Keratinocyte (primary cell): ENCODE measurements around the gene TCAF2. TPM values are rescaled to one million over a fixed set of nuclear protein-coding genes. Genes with fewer than 3 reads are reported as not detected.
"Not testable (repeated sequence)": the region's sequence is repeated elsewhere in the genome, so short reads cannot be mapped to it uniquely, and the experiment has no call there.

Experiments used
- DNase-seq: peaks from one replicate; pipeline ENCODE4 v3.0.0-alpha.2; 2011; ENCODE audit warnings: low read depth, missing footprints, low spot score
- FAIRE-seq: peaks from 2 replicates; lab custom pipeline; 2011; peaks lifted over from hg19 to GRCh38; lab: Jason Lieb, UNC
- H2AFZ ChIP-seq: 2 replicates; pipeline ENCODE4 v1.6.0; 2012; ENCODE audit warnings: low read length, control low read depth, inconsistent platforms; ENCODE audit not compliant: control insufficient read depth
- H3K27ac ChIP-seq: 2 replicates; pipeline ENCODE4 v1.5.1; 2011; ENCODE audit warnings: low read length; ENCODE audit not compliant: control insufficient read depth, insufficient read depth
- H3K27me3 ChIP-seq: 3 replicates; pipeline ENCODE4 v1.6.0; 2011; ENCODE audit warnings: low read length; ENCODE audit not compliant: control insufficient read depth, insufficient read depth; ENCODE audit errors: extremely low read depth
- H3K36me3 ChIP-seq, 2 experiments: 2 replicates in 1 of 2; 3 replicates in 1 of 2; pipeline ENCODE4 v1.5.1; 2011; ENCODE audit warnings: low read length in 2 of 2, mild to moderate bottlenecking in 1 of 2; ENCODE audit not compliant: control insufficient read depth in 2 of 2, insufficient read depth in 2 of 2; ENCODE audit errors: extremely low read depth in 1 of 2
- H3K4me1 ChIP-seq: 3 replicates; pipeline ENCODE4 v1.5.1; 2011; ENCODE audit warnings: low read length; ENCODE audit not compliant: control insufficient read depth, insufficient read depth; ENCODE audit errors: extremely low read depth
- H3K4me2 ChIP-seq: 3 replicates; pipeline ENCODE4 v1.6.0; 2011; ENCODE audit warnings: low read depth, low read length; ENCODE audit not compliant: control insufficient read depth, insufficient read depth; ENCODE audit errors: extremely low read depth
- H3K4me3 ChIP-seq, 3 experiments: fragments of 200-600 bp in 1 of 3; sonication (generic) in 1 of 3; 2 replicates in 2 of 3; 3 replicates in 1 of 3; pipeline ENCODE4 v1.5.1; 2011 to 2016; ENCODE audit warnings: low read length in 3 of 3, mild to moderate bottlenecking in 3 of 3, control low read depth in 2 of 3, inconsistent platforms in 1 of 3, low read depth in 1 of 3, mixed read lengths in 1 of 3, mixed run types in 1 of 3, moderate library complexity in 1 of 3; ENCODE audit not compliant: control insufficient read depth in 2 of 3, insufficient read depth in 2 of 3; ENCODE audit errors: extremely low read depth in 1 of 3
- H3K79me2 ChIP-seq: 2 replicates; pipeline ENCODE4 v1.6.0; 2012; ENCODE audit warnings: low read length; ENCODE audit not compliant: control insufficient read depth, insufficient read depth
- H3K9ac ChIP-seq: 3 replicates; pipeline ENCODE4 v1.6.0; 2011; ENCODE audit warnings: low read length; ENCODE audit not compliant: control insufficient read depth, insufficient read depth; ENCODE audit errors: extremely low read depth
- H3K9me1 ChIP-seq: 3 replicates; pipeline ENCODE4 v1.6.0; 2011; ENCODE audit warnings: low read length; ENCODE audit not compliant: control insufficient read depth, insufficient read depth; ENCODE audit errors: extremely low read depth
- H3K9me3 ChIP-seq: 2 replicates; pipeline ENCODE4 v1.5.1; 2012; ENCODE audit warnings: low read depth, low read length; ENCODE audit not compliant: control insufficient read depth
- H4K20me1 ChIP-seq: 3 replicates; pipeline ENCODE4 v1.6.0; 2011; ENCODE audit warnings: low read length; ENCODE audit not compliant: control insufficient read depth, insufficient read depth; ENCODE audit errors: extremely low read depth
- dilution Hi-C: fragments of 300-500 bp; cut with MboI; formaldehyde crosslinking; loops from one replicate; pipeline ENCODE4 v1.7.0; 2020; ENCODE audit warnings: low sequenced_read_pairs; ENCODE audit not compliant: extremely low pct_ligation_motif_present
- polyA plus RNA-seq, 5 experiments: library from polyadenylated mRNA; depleted of rRNA in 3 of 5; stranded (reverse) in 3 of 5; stranded (forward) in 1 of 5; unstranded in 1 of 5; fragments of >200 nt; gene quantifications; 1 replicate in 1 of 5; 2 replicates in 3 of 5; 3 replicates in 1 of 5; pipeline versions ENCODE4 v1.2.1 to v1.2.3, GENCODE V29; 2011 to 2012; ENCODE audit warnings: missing spikeins in 2 of 5, low read depth in 1 of 5, low replicate concordance in 1 of 5

Gene TCAF2
- polyA plus RNA-seq, 1 donor (not counting 4 experiments of a cell fraction or from before 2014, with no cell fraction given) = 1.2 TPM

DNA sequence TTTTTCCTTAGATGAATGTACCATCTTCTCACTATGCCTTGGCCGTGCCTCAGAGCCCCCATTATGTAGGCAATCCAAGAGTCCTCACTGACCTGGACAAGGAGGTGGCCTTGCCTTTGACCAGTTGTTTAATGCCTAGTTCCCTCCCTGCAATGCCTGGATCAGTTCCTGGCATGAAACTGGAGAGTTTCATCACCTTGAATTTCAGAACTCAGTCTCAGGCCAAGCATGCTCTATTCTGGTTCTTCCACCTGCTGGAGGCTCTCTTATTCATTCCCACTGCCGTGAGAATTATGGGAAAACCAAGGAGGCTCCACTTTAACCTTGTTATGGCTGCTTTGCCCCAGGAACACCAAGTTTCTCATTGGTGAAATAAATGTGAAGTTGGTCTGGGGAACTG, 17.2 kb upstream of the TCAF2 start:
- H3K36me3 ChIP-seq, FAIRE-seq, DNase-seq, H3K27me3 ChIP-seq, H2AFZ ChIP-seq, dilution Hi-C loops, H3K4me2 ChIP-seq, H3K9ac ChIP-seq, H3K9me3 ChIP-seq, H4K20me1 ChIP-seq, H3K9me1 ChIP-seq, H3K79me2 ChIP-seq, H3K4me1 ChIP-seq, H3K4me3 ChIP-seq, H3K27ac ChIP-seq: not testable (repeated sequence)

DNA sequence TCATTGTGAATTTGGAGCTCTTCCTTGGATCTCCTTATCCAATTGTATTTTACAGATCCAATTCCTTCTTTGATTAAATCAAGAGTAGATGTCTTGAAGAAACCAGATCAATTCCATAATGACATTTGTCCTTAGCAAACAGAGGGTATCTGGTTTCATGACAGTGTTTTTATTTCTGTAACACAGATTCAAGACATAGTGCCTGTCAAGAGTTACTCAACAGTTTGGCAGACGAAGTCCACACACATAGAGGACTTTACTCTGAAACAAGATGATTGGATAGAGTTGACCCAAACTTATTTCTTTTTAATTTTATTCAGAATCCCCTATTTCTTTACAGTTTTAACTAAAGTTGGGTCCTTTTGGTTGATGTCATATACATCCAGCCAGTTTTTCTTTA, 14.7 kb upstream of the TCAF2 start:
- FAIRE-seq, H3K36me3 ChIP-seq, H2AFZ ChIP-seq, H3K79me2 ChIP-seq, H4K20me1 ChIP-seq, H3K4me3 ChIP-seq, H3K27me3 ChIP-seq, H3K27ac ChIP-seq, H3K9ac ChIP-seq, H3K9me3 ChIP-seq, dilution Hi-C loops, H3K4me2 ChIP-seq, H3K9me1 ChIP-seq, DNase-seq, H3K4me1 ChIP-seq: not testable (repeated sequence)

DNA sequence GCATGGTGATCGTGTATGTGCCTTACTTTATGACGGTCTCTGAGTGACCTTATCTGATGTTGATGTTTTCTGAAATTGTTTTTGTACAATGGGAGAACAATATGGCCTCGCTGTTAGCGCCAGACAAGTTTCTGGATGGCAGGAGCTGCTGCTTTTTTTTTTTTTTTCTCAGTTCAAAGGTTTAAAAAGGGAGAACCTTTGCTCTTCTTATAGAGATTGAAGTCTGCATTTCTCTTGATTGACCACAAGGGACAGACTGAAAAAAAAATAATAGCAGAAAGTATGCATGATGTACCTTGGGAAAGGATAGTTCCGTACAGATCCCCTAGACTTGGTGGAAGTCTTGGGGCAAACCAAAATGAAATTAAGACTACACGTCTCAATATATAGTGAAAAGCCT, 5.2 kb upstream of the TCAF2 start:
- H3K4me3 ChIP-seq, H3K9ac ChIP-seq, H3K36me3 ChIP-seq, H3K27ac ChIP-seq, FAIRE-seq, dilution Hi-C loops, DNase-seq, H2AFZ ChIP-seq, H3K79me2 ChIP-seq, H3K27me3 ChIP-seq, H3K9me3 ChIP-seq, H4K20me1 ChIP-seq, H3K9me1 ChIP-seq, H3K4me1 ChIP-seq, H3K4me2 ChIP-seq: not testable (repeated sequence)

DNA sequence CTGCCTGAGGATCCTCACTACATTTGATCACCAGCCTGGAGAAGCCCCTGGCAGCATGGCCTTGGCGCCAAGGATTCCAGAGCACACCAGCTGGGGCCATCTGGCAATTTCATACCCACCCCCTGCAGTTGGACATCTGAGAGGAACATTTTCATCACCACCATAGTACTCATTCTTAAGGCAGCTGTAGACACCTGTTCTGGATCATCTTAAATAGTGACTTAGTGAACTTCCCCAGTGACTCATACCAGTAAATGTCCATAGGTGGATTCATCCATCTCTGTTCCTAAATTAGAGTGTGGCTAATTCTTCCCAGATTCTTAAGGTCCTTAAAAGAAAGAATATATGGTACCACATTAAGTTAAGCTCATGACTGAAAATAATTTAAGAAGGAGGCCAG, 3.6 kb upstream of the TCAF2 start:
- H3K36me3 ChIP-seq, H3K79me2 ChIP-seq, FAIRE-seq, dilution Hi-C loops, DNase-seq, H3K27me3 ChIP-seq, H3K9ac ChIP-seq, H3K27ac ChIP-seq, H2AFZ ChIP-seq, H3K4me1 ChIP-seq, H3K9me1 ChIP-seq, H3K9me3 ChIP-seq, H4K20me1 ChIP-seq, H3K4me2 ChIP-seq, H3K4me3 ChIP-seq: not testable (repeated sequence)

DNA sequence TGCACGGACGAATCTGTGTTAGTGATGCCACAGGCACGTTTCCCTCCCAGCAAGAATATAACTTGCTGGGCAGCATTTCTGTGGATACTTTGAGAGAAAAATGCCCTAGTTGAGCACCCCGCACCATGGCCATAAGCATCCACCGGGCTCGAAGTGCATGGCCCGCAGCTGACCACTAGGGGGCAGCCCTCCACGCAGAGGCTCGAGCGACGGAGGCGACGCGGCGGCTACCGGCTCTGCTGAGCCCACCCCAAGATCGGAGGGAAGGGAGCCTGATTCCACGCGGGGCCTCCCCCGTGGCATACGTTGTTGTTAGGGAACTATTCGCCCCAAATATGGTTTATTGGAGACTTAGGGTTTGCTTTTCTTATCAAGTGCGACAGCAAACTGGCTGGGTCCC, 716 bp upstream of the TCAF2 start:
- H3K27ac ChIP-seq, H3K9me1 ChIP-seq, H3K4me2 ChIP-seq, DNase-seq, H3K9me3 ChIP-seq, H3K36me3 ChIP-seq, H3K4me1 ChIP-seq, H3K9ac ChIP-seq, H2AFZ ChIP-seq, H3K27me3 ChIP-seq, FAIRE-seq, H3K79me2 ChIP-seq, H3K4me3 ChIP-seq, H4K20me1 ChIP-seq, dilution Hi-C loops: not testable (repeated sequence)
